GM18858 (cell line): Measurements from ENCODE around the gene GP1BA.

Experiments used
- ATAC-seq: cut with Tn5 transposase; IDR thresholded peaks from one replicate; pipeline ENCODE4 v1.9.1; 2021; ENCODE audit not compliant: unreplicated experiment

The GP1BA gene

GRCh38 chr17:4949321-4950074 lies 17.4 kb downstream of the GP1BA start:
- ATAC-seq = no peak

- no peak for ATAC-seq
These were observed 18.1 kb downstream of the GP1BA start for GRCh38 chr17:4950075-4950745.

DNA sequence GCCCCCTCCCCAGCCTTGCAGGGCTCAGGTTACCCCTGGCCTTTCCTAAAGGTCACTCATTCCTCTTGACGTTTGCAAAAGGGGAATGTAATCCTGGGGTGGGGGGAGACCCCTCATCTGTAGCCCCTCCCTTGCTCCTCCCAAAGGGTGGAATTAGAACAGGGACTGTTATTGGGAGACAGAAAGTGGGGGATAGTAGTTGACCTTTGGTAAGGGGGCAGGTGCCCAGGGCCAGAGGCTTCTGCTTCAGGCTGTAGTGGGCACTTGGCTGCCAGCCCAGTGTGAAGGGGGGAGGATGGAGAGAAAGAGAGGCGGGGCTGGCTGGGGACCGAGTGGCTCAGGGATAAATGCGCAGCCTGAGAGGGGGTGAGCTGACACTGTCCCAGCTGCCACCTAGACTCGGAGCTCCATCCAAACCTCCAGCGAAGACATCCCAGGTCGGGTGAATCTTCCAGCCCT lies 18.7 kb downstream of the GP1BA start, which contains the start of gene ENO3:
Gene ENO3 (plus strand): TSS at position 374 of the 459 bp plus-strand sequence. CDS start 711 bp downstream, outside the sequence.
- ATAC-seq = no peak

DNA sequence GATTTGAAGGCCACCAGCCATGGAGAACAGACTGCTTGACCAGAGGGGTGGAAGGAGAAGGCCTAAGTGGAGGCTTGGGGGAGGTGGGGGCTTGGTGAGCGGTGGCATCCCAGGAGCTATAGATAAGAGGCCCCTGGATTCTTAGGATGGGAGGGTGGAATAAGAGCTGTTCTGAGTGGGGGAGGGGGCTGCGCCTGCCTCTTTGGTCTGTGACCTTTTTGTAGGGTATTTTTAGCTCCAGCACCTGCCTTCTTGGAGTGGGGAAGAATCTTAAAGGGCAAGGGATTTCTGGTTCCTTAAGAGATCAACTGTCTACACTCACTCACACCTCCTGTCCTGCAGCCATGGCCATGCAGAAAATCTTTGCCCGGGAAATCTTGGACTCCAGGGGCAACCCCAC lies 19.4 kb downstream of the GP1BA start:
- ATAC-seq = no peak

- ATAC-seq = no peak
These were observed 21.4 kb downstream of the GP1BA start for GRCh38 chr17:4953451-4953961.

GRCh38 chr17:4955091-4955490 lies 23.0 kb downstream of the GP1BA start:
- ATAC-seq = no peak

- ATAC-seq = no peak
These were observed 24.5 kb downstream of the GP1BA start for GRCh38 chr17:4956493-4957061.

GRCh38 chr17:4958102-4958501 lies 26.0 kb downstream of the GP1BA start:
- ATAC-seq = no peak

GRCh38 chr17:4959261-4959965 lies 27.3 kb downstream of the GP1BA start:
- ATAC-seq = no peak

- ATAC-seq = no peak
These were observed 28.3 kb downstream of the GP1BA start for GRCh38 chr17:4960279-4960922.

DNA sequence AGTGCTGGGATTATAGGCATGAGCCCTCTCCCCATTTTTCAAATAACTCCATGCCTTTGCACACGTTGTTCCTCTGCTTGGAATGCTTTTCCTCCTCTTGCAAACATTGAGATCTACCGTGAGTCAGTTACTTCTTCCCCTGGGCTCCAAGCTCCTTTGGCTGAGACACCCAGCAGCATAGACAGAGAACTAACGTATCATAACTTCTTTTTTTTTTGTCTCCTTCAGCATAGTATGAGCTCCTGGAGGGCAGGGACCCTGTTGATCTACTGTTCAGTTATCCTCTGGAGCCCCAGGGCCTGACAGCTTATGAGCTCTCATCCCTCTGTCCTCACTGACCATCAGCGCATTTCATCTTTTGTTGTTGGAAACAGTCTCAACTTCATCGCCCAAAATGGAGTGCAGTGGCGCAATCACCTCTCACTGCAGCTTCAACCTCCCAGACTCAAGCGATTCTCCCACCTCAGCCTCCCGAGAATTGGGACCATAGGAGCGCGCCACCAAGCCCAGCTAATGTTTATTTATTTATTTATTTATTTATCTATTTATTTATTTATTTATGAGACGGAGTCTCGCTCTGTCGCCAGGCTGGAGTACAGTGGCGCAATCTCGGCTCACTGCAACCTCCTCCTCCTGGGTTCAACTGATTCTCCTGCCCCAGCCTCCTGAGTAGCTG lies 33.4 kb downstream of the GP1BA start:
- ATAC-seq = no peak

GRCh38 chr17:4966844-4967538 lies 34.9 kb downstream of the GP1BA start:
- peak; percentile 61 for ATAC-seq

- peak; percentile 33 for ATAC-seq
These were observed 35.7 kb downstream of the GP1BA start, which contains the start of gene SPAG7 for GRCh38 chr17:4967539-4968485. TSS of gene SPAG7 (minus strand) at chr17:4967817. CDS start at chr17:4967804, 13 bp downstream.

DNA sequence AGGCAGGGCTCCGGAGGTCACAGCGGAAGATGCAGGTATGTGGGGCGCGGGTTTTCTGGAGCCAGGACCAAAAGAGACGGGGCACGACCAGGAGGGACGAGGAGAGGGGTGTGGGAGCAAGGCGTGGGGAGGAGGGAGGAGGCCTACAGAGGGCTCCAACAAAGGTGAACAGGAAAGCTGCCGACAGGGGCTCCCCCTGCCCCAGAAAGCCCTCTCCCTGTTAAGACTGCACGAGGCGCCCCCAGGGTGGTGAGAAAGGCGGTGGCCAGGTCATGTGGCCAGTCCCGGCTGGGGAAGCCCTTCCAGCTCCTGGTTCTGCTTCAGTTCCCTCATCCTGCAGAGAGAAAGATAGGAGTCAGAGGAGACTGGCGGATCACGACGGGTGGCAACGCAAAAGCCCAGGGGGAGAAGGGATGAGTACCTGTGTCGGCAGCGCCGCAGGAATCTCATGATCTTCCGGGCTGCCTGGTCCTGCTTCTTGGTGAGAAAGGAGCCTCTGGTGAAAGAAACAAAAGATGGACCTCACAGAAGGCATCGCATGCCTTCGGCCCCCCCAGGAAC lies 36.5 kb downstream of the GP1BA start:
- no peak for ATAC-seq

DNA sequence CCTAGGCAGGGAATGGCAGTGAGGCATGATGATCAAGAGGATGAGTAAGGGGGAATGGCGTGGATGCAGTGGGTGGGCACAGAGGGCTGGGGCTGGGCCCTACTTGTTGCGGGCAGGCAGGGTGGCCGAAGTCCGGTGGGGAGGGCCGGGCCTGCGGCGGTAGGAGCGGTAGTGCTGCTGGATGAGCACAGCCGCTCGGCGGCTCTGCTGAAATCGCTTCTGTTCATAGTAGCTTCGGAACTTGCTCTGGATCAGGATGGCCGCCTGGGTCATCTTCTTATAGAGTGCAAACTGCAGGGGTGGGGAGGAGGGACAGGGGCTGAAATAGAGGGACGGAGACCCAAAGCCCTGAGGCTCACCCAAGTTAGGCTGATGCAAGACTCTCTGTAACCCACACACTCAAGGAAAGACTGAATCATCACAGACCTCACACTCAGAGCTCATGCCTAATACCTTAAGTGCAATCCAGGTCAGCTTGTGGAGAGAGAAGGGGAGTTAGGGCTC lies 37.0 kb downstream of the GP1BA start:
- ATAC-seq = no peak

- no peak for ATAC-seq
These were observed 37.6 kb downstream of the GP1BA start for GRCh38 chr17:4969551-4970173.

GRCh38 chr17:4970273-4970672 lies 38.2 kb downstream of the GP1BA start:
- ATAC-seq = no peak
